ENCODE results near the gene PITX2.

DNA sequence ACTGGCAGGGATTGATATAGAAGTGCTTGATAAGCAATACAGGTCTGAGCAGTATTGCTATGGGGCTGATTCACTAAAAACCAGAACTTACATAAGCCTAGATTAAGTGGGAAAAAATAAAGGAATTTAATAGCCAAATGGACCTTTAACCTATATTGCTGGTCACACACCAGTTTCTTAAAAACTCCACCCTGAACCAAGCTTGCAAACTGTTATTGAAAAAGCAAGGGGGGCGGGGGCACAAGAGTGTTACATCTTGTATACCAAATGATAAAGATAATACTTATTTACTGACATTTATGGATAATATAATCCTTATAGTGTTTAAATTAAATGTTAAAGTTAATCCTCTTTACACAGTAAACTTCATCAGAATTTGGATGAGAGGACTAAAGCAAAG lies 40.3 kb upstream of the PITX2 start:
- TF ChIP-seq, protein P1, sequence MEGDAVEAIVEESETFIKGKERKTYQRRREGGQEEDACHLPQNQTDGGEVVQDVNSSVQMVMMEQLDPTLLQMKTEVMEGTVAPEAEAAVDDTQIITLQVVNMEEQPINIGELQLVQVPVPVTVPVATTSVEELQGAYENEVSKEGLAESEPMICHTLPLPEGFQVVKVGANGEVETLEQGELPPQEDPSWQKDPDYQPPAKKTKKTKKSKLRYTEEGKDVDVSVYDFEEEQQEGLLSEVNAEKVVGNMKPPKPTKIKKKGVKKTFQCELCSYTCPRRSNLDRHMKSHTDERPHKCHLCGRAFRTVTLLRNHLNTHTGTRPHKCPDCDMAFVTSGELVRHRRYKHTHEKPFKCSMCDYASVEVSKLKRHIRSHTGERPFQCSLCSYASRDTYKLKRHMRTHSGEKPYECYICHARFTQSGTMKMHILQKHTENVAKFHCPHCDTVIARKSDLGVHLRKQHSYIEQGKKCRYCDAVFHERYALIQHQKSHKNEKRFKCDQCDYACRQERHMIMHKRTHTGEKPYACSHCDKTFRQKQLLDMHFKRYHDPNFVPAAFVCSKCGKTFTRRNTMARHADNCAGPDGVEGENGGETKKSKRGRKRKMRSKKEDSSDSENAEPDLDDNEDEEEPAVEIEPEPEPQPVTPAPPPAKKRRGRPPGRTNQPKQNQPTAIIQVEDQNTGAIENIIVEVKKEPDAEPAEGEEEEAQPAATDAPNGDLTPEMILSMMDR (IDR thresholded peaks at IDR 0.05): no peak
- TF ChIP-seq ZFX (IDR thresholded peaks at IDR 0.05; ENCODE audit: borderline replicate concordance): no peak
